Adrenal gland (tissue), 12 donors: ENCODE results near the gene HCN4. TPM values are rescaled to one million over a fixed set of nuclear protein-coding genes. Genes with fewer than 3 reads are reported as not detected.

ENCODE experiments used
- DNase-seq, 7 donors: peaks; one replicate each; pipeline ENCODE4 v3.0.0-alpha.2; 2019 to 2020
- H3K27ac ChIP-seq, 5 donors: fragments of 200-600 bp; sonication (generic) in 4 of 5; 1 replicate in 3 of 5; 2 replicates in 2 of 5; pipeline versions ENCODE4 v1.5.1 to v1.8.0; 2016 to 2020; ENCODE audit warnings: mild to moderate bottlenecking in 1 of 5
- H3K27me3 ChIP-seq: fragments of 200-600 bp; 2 replicates; pipeline ENCODE4 v1.8.0; 2021
- H3K36me3 ChIP-seq, 2 donors: fragments of 200-600 bp; replicated peaks in 1 of 2; 1 replicate in 1 of 2; 2 replicates in 1 of 2; pipeline versions ENCODE4 v1.5.1 to v1.8.0; 2018 to 2022
- H3K4me1 ChIP-seq, 2 donors: fragments of 200-600 bp; replicated peaks in 1 of 2; 1 replicate in 1 of 2; 2 replicates in 1 of 2; pipeline versions ENCODE4 v1.5.1 to v1.8.0; 2018 to 2021
- H3K4me3 ChIP-seq, 4 donors: fragments of 200-600 bp; sonication (generic) in 3 of 4; one replicate each; pipeline ENCODE4 v1.5.1; 2016 to 2018
- H3K9me3 ChIP-seq, 3 donors: fragments of 200-600 bp; sonication (generic) in 1 of 3; replicated peaks in 1 of 3; 1 replicate in 2 of 3; 2 replicates in 1 of 3; pipeline versions ENCODE4 v1.5.1 to v1.8.0; 2016 to 2021
- CTCF ChIP-seq, 6 experiments: fragments of 450-650 bp in 4 of 6; fragments of 200-600 bp in 2 of 6; sonication (generic) in 1 of 6; IDR thresholded peaks; 1 replicate in 5 of 6; 2 replicates in 1 of 6; pipeline versions ENCODE4 v1.5.1 to v1.8.0; 2016 to 2021; ENCODE audit warnings: antibody characterized with exemption in 6 of 6, mild to moderate bottlenecking in 2 of 6, moderate library complexity in 1 of 6
- POLR2A ChIP-seq, 2 donors: fragments of 450-650 bp; IDR thresholded peaks; one replicate each; pipeline ENCODE4 v1.6.1; 2017; ENCODE audit warnings: antibody characterized with exemption in 2 of 2, mild to moderate bottlenecking in 2 of 2, moderate library complexity in 1 of 2
- WGBS, 4 donors: extraction: QIAGEN DNeasy Blood & Tissue Kit in 2 of 4; methylation state at CpG; one replicate each; pipeline versions ENCODE4 v1.1.5 to v1.1.7; 2013 to 2017; 5-methylcytosine and 5-hydroxymethylcytosine counted together
- intact Hi-C, 2 donors: fragments of 100-400 bp; cut with DNase I; formaldehyde crosslinking; loops; one replicate each; pipeline versions ENCODE4 v1.14.1 to v1.15.0; 2022 to 2023
- polyA plus RNA-seq, 3 donors: library from polyadenylated mRNA; stranded (reverse); fragments of 200-250 nt in 2 of 3; fragments of 350-450 nt in 1 of 3; fragmentation: Illumina TruSeq in 1 of 3; extraction: RNeasy Lipid Tissue Mini Kit (QIAGEN cat#74804) in 1 of 3; gene quantifications; one replicate each; pipeline ENCODE4 v1.2.3, GENCODE V29; 2013 to 2014
- total RNA-seq, 9 donors: library from RNA; depleted of rRNA in 4 of 9; stranded (reverse); fragments of >200 nt in 4 of 9; fragments of 120-200 nt in 1 of 9; fragmentation: NEBNext Ultra II Directional in 1 of 9; extraction: Animal tissue kit (Norgen Biotek cat#: 25700) in 1 of 9; gene quantifications; one replicate each; pipeline versions ENCODE4 v1.1.0 to v1.2.4, GENCODE V29; 2013 to 2023
- donor health status: healthy with polysubstance abuse.
- donor health status: Bipolar disorder and iron deficiency.
- donor health status: DM: yes; HTN: yes; CAD: no.
- donor health status: DM: no; HTN: no; CAD: no.
- donor health status: DM: no; HTN: no; CAD: no.
- donor health status: DM: yes; HTN: yes; CAD: no.

HCN4 gene
- total and polyA plus RNA-seq, 12 donors, result 0.04 to 1.2 (median 0.27) TPM; not detected in 2

- H3K27me3 ChIP-seq, result no peaks in the 10 kb centered on the region
- intact Hi-C loops, result no loop called here
- H3K36me3 ChIP-seq, result peaks cover 0 to 5% of the 10 kb centered on the region in 2 donors
- H3K4me1 ChIP-seq, result no peaks in the 10 kb centered on the region
- no peaks in the 10 kb centered on the region for H3K9me3 ChIP-seq
- no peak overlapping the region for H3K27ac ChIP-seq
- no peak overlapping the region for H3K4me3 ChIP-seq
- no peak for DNase-seq
- no peak for TF ChIP-seq CTCF (IDR thresholded peaks at IDR 0.05)
- no peak for TF ChIP-seq POLR2A (IDR thresholded peaks at IDR 0.05)
- 79 to 85% (median 83%) methylated on average over 3 of the region's 3 CpGs for WGBS, 4 donors
Measured at GRCh38 chr15:73270366-73271097, 98.2 kb downstream of the HCN4 start.

Other genes with a start within 250 kb of the HCN4 start
- not detected for gene REC114, start 74.2 kb upstream of the HCN4 start, total RNA-seq
- under 1 TPM in 1 of 3 donors, not detected in 2; 0.40 TPM for gene REC114, start 74.2 kb upstream of the HCN4 start, polyA plus RNA-seq